Tibial nerve (tissue), 4 donors: ENCODE data around the gene GFRA4.

Experiments used
- EP300 ChIP-seq, 2 donors: sonication (generic); formaldehyde crosslinking; IDR thresholded peaks; one replicate each; pipeline ENCODE4 v1.6.1; 2017; ENCODE audit warnings: antibody characterized with exemption in 2 of 2, mild to moderate bottlenecking in 1 of 2
- POLR2A ChIP-seq, 2 donors: fragments of 450-650 bp; IDR thresholded peaks; one replicate each; pipeline ENCODE4 v1.6.1; 2017; ENCODE audit warnings: antibody characterized with exemption in 2 of 2, mild to moderate bottlenecking in 2 of 2, moderate library complexity in 2 of 2
- TF ChIP-seq, protein P1 (sequence below), 5 experiments: fragments of 200-600 bp in 3 of 5; fragments of 450-650 bp in 2 of 5; sonication (generic) in 3 of 5; IDR thresholded peaks; one replicate each; pipeline ENCODE4 v1.5.1; 2016 to 2019; ENCODE audit warnings: antibody characterized with exemption in 5 of 5, mild to moderate bottlenecking in 3 of 5, moderate library complexity in 2 of 5

DNA sequence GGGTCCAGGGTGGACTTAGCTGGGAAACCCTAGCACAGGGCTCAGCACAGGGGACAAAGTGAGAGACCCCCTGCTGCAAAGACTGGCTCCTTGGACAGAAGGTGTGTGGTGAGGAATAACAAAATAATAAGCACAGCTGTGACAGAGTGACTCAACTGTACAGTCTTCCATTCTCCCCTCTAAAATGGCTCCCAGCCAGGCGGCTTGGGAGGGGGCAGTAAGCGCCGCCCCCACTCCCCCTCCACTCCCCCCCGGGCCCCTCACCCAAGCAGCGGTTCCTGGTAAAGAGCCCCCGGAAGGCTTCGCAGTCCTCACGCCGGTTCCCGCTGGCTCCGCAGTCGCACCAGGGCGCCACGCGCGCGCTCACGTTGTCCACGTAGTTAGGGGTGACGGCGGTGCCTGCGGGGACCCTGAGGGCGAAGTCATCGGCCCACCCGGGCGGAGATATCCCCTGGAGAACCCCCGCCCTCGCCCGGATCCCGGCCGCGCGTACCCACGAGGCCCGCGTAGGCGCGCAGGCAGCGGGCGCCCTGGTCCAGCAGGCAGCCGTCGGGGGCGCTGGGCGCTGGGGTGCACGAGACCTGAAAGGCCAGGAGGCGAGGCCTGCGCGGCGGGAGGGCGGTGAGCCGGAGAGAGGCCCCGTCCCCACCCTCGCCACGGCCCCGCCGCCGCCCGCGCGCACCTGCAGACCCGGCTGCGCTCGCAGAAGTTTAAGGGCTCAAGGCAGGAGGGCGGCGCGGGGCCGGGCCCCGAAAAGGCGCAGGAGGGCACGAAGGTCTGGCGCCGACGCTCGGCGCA is 2.7 kb downstream of the GFRA4 start:
- TF ChIP-seq, protein P1, sequence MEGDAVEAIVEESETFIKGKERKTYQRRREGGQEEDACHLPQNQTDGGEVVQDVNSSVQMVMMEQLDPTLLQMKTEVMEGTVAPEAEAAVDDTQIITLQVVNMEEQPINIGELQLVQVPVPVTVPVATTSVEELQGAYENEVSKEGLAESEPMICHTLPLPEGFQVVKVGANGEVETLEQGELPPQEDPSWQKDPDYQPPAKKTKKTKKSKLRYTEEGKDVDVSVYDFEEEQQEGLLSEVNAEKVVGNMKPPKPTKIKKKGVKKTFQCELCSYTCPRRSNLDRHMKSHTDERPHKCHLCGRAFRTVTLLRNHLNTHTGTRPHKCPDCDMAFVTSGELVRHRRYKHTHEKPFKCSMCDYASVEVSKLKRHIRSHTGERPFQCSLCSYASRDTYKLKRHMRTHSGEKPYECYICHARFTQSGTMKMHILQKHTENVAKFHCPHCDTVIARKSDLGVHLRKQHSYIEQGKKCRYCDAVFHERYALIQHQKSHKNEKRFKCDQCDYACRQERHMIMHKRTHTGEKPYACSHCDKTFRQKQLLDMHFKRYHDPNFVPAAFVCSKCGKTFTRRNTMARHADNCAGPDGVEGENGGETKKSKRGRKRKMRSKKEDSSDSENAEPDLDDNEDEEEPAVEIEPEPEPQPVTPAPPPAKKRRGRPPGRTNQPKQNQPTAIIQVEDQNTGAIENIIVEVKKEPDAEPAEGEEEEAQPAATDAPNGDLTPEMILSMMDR (IDR thresholded peaks at IDR 0.05) = no peak
- no peak for TF ChIP-seq EP300 (IDR thresholded peaks at IDR 0.05)
- TF ChIP-seq POLR2A (IDR thresholded peaks at IDR 0.05) = no peak
